Measurements from ENCODE around the gene ATP6V1G3.

The ATP6V1G3 gene

GRCh38 chr1:198549866-198550265 is 9.4 kb upstream of the ATP6V1G3 start:
- Histone ChIP-seq H3K27me3 (replicated peaks) (no peaks in the 10 kb centered on the region), H3K36me3 (replicated peaks) (no peaks in the 10 kb centered on the region), H3K27ac (no peak overlapping the region), H3K4me3 (ENCODE audit: low read depth, low read length) (no peak overlapping the region)
- in situ Hi-C loops (cut with HindIII; ENCODE audit: low pct_ligation_motif_present, low sequenced_read_pairs), result no loop called here
- no peak for DNase-seq
- no peak for TF ChIP-seq CTCF (IDR thresholded peaks at IDR 0.05; ENCODE audit: low read depth, low read length, missing control alignments)

GRCh38 chr1:198548890-198549289 is 8.4 kb upstream of the ATP6V1G3 start:
- H3K4me3 ChIP-seq (ENCODE audit: low read depth, low read length), result no peak overlapping the region
- in situ Hi-C loops (cut with HindIII; ENCODE audit: low pct_ligation_motif_present, low sequenced_read_pairs), result no loop called here
- TF ChIP-seq CTCF (IDR thresholded peaks at IDR 0.05; ENCODE audit: low read depth, low read length, missing control alignments), result no peak

GRCh38 chr1:198545156-198545555 is 4.7 kb upstream of the ATP6V1G3 start:
- no peaks in the 10 kb centered on the region for H3K36me3 ChIP-seq (replicated peaks)
- DNase-seq, result no peak
- no peaks in the 10 kb centered on the region for H3K27me3 ChIP-seq (replicated peaks)
- H3K27ac ChIP-seq, result no peak overlapping the region
- in situ Hi-C loops (cut with HindIII; ENCODE audit: low pct_ligation_motif_present, low sequenced_read_pairs), result no loop called here
- TF ChIP-seq CTCF (IDR thresholded peaks at IDR 0.05; ENCODE audit: low read depth, low read length, missing control alignments), result no peak
- no peak overlapping the region for H3K4me3 ChIP-seq (ENCODE audit: low read depth, low read length)

More at GRCh38 chr1:198548890-198549289, 8.4 kb upstream of the ATP6V1G3 start:
- Histone ChIP-seq H3K27ac (no peak overlapping the region), H3K27me3 (replicated peaks) (no peaks in the 10 kb centered on the region), H3K36me3 (replicated peaks) (no peaks in the 10 kb centered on the region)
- DNase-seq, result no peak

DNA sequence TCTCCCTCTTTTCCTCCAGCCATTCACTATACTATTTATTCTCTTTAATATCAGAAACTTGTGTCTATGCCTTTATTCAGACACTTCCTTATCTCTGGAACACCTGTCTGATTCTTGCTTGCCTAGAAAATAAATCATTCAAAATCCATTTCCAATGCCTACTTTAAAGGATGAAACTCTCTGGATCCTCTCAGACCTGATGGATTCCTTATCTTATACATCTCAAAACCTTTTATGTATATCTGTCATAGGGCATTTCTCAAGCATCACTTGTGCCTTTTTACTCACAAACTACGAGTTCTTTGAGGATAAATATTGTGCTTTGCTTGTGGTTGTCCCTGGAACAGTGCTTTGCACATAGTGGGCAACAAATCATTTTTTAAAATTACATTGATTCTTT is 3.8 kb upstream of the ATP6V1G3 start:
- DNase-seq, result no peak
- Histone ChIP-seq H3K27me3 (replicated peaks) (no peaks in the 10 kb centered on the region), H3K36me3 (replicated peaks) (no peaks in the 10 kb centered on the region), H3K4me3 (ENCODE audit: low read depth, low read length) (no peak overlapping the region), H3K27ac (no peak overlapping the region)
- in situ Hi-C loops (cut with HindIII; ENCODE audit: low pct_ligation_motif_present, low sequenced_read_pairs), result no loop called here
- no peak for TF ChIP-seq CTCF (IDR thresholded peaks at IDR 0.05; ENCODE audit: low read depth, low read length, missing control alignments)

- H3K36me3 ChIP-seq (replicated peaks), result no peaks in the 10 kb centered on the region
- no peak overlapping the region for H3K27ac ChIP-seq
- in situ Hi-C loops (cut with HindIII; ENCODE audit: low pct_ligation_motif_present, low sequenced_read_pairs), result no loop called here
- no peaks in the 10 kb centered on the region for H3K27me3 ChIP-seq (replicated peaks)
- no peak for DNase-seq
- TF ChIP-seq CTCF (IDR thresholded peaks at IDR 0.05; ENCODE audit: low read depth, low read length, missing control alignments), result no peak
- H3K4me3 ChIP-seq (ENCODE audit: low read depth, low read length), result no peak overlapping the region
Observed at GRCh38 chr1:198543670-198544260, 3.3 kb upstream of the ATP6V1G3 start.

- in situ Hi-C loops (cut with HindIII; ENCODE audit: low pct_ligation_motif_present, low sequenced_read_pairs), result no loop called here
- H3K36me3 ChIP-seq (replicated peaks), result no peaks in the 10 kb centered on the region
Observed at GRCh38 chr1:198542632-198543031, 2.2 kb upstream of the ATP6V1G3 start.

More at GRCh38 chr1:198542632-198543031, 2.2 kb upstream of the ATP6V1G3 start:
- Histone ChIP-seq H3K27me3 (replicated peaks) (no peaks in the 10 kb centered on the region), H3K27ac (no peak overlapping the region), H3K4me3 (ENCODE audit: low read depth, low read length) (no peak overlapping the region)
- no peak for TF ChIP-seq CTCF (IDR thresholded peaks at IDR 0.05; ENCODE audit: low read depth, low read length, missing control alignments)
- no peak for DNase-seq
